T47D (cell line): ENCODE results near the gene TAL1.
"Not testable (repeated sequence)": the region's sequence is repeated elsewhere in the genome, so short reads cannot be mapped to it uniquely, and the experiment has no call there.

Experiments
- DNase-seq, 2 experiments: peaks; one replicate each; pipeline versions ENCODE4 v3.0.0 to v3.0.0-alpha.2; 2011 to 2012; ENCODE audit warnings: low read depth in 1 of 2, low spot score in 1 of 2
- JUND ChIP-seq: IDR thresholded peaks from 2 replicates; pipeline ENCODE4 v1.6.1; 2012; ENCODE audit warnings: low read depth
- in situ Hi-C: cut with HindIII; loops from 2 replicates; pipeline ENCODE4 v1.10.0; 2016; ENCODE audit warnings: low sequenced_read_pairs, low pct_unique_long_range_greater_than_20kb

Gene TAL1

DNA sequence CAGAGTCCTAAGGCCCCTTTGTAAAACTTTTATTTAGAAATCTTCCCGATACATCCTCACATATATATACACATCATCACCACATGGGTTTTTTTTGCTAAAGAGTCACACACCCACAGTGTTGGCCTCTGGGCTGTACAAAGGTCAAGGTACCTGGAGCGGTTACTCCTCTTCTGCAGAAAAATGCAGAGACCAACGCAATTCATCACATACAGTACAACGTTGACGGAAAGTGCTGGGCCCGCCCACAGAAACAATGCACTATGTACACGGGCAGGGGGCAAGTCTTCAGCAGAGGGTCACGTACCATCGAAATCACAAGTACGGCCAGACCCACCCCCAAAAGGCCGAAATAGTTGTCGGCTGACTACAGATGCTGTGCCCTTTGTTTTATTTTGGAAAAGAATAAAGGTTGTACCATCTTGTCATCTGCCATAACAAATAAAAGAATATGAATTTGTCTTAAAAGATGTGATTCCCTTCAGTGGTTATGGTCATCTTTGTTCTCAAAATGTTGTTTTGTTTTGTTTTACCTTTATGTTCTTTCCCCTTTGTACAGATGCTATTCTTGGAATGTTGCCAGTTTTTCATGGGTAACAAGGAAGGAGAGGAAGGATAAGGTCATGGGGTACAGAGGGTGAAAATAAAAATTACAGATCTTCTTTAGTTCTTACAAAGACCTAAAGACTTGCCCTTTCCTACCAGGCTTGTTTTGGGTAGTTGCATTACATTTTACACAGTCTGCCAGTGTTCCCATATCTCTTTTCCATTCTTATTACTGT lies 15.6 kb downstream of the TAL1 start:
- no peak for TF ChIP-seq JUND
- in situ Hi-C loops: no loop called here
- DNase-seq: no peak

DNA sequence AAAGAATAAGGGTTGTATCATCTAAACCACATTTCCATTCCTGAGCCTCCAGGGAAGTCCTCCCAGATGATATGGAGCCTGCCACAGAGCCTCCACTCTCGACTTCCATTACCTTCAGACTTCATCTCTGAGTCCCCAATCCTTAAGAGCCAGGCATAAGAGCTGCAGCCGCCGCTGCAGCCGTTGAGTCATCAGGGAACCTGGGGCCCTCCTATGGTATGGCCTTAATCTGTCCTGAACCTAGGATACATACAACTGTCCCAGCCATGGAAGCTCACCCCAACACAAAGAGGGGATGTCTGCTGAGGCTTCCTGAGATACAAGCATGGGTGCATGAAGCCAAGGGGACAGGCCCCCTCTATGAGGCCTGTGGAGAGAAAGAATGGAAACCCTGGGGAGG lies 16.3 kb downstream of the TAL1 start:
- no peak for DNase-seq
- in situ Hi-C loops: no loop called here
- TF ChIP-seq JUND: no peak

DNA sequence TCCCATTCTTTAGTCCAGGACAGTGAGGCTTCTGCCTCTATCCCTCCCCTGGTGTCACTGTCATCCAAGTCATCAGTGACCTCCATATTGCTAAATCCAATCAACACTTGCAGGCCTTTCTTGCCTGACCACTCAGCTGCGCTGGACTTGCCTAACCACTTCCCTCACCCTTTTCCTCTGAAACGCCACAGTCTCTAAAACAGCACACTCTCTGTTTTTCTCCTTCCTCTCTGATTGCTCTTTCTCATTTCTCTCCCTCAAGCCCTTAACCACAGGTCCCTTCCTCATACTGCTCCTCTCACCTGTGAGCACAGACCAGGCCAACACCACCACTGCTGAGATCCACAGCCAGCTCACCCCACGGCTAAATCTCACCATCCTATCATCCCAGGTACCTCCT lies 17.5 kb downstream of the TAL1 start:
- no peak for TF ChIP-seq JUND

DNA sequence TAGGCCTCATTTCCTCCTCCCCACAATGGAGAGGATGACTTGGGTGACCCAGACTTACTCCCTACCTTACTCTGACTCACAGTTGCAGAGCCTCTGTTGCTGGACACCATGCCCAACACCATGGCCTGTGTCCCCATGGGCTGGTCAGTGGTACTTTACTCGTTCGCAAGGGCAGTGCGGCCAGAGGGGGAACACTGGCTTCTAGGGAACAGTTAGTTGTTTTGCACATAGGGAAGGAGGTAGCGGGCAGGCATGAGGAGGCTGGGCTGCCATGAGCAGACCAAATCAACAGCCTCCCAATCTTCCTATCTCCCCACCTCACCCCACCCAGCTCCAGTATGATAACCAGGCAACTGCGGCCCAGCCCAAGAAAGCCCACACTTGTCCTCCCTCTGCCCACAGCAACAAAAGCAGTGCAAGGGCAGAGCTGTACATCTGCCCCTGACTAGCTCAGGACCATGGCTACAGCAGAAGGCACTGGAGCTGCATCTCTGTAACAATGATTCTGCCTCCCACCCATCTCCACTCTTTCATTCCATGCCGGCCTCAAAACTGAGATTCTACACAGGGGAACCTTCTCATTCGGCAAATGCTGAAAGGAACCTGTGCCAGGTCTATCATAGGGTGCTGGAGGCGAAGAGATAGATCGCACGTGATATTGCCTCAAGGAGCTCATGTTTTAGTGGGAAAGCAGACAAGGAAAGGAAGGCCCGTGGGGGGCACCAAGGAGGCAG lies 18.6 kb downstream of the TAL1 start:
- DNase-seq: no peak
- in situ Hi-C loops: no loop called here
- TF ChIP-seq JUND: no peak

More for the DNA sequence above, 17.5 kb downstream of the TAL1 start:
- DNase-seq: no peak
- in situ Hi-C loops: no loop called here

DNA sequence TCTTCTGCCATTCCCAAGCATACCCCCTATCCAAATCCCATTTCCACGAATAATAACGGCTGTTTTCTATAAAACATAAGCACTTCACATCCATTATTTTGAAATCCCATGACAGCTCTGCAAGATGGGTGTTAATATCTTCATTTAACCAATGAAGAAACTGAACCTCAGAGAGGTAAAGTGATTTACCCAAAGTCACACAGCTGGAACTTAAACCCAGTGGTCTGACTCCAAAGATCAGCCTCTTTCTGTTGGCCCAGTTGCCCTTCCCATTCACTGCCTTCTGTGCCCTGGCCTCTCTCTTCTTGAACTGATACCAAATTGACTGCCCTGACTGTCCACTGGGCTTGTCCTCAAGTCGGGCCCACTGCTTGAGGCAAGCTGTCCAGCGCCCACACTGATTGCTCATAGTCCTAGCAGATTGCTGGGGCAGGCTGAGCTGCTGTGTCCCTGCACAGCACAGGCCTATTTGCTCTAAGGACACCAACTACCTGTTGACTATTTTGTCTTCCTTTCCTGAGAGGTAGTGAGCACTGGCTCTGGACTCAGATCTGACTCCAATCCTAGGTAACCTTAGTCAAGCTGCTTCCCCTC lies 19.3 kb downstream of the TAL1 start:
- no peak for TF ChIP-seq JUND
- in situ Hi-C loops: no loop called here
- DNase-seq: no peak

DNA sequence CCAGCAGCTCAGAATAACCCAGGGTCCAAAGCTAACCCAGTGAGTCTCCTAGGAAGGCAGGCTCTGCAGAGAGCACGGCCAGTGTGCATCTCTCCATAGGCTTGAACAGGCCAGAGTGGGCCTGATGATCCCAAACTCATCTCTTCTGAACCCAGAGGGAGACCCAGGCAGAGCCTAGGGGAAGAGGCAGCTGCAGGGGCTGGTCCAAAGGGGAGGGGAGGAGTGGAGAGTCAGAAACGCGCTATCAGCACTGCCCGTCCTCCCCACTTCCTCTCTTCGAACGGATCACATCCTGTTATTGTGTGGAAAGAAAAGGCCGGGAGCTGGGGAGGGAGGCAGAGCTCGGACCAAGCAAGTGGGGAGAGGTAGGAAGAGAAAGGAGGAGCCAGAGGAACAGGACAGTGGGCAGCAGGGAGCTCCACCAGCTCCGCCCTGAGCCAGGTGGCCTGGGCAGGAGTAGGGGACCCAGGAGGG lies 20.2 kb downstream of the TAL1 start:
- in situ Hi-C loops: no loop called here
- no peak for DNase-seq
- no peak for TF ChIP-seq JUND

DNA sequence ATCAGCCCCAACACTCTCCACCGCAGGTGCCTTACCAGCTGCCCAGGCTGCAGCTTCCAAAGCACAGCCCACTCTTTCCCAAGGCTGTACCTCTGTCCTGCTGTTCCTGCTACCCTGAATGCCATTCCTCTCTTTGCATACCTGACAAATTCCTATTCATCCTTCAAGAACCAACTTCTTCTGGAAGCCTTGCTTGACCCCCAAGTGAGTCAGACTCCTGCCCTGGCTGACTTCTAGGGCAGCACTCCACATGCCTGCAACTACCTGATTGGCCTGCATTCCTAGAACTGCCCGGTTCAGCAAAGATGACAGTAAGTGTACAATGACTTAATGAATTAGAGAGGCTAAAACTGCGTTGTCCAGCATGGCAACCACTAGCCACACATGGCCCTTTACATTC lies 21.4 kb downstream of the TAL1 start:
- TF ChIP-seq JUND: no peak
- in situ Hi-C loops: no loop called here
- no peak for DNase-seq

DNA sequence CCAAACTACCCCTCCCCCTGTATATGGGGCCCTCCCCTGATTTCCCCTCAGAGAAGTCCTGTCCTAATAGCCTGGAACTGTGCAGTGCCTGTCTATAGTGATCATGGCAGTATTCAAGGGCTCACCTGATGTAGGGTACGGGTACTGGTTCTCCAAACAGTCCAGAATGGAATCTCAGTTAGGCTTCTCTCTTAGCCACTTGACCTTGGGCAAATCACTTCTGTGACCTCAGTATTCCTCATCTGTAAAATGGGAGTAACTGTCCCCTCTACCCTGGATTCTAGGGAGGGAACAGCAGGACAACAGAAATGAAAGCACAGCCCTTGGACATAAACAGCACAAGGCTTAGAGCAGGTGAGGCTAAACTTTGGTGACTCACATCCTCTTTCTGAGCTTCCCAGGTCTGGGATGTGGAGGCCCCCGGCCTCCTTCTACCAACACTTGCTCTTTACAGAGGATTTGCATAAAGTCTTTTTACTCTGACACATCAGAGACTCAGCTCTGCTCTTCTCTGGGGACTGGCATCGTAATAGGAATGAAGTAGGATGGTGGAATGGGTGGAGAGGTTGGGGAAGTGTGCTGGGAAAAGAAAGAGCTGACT lies 22.2 kb downstream of the TAL1 start:
- in situ Hi-C loops: no loop called here
- DNase-seq: no peak
- no peak for TF ChIP-seq JUND

DNA sequence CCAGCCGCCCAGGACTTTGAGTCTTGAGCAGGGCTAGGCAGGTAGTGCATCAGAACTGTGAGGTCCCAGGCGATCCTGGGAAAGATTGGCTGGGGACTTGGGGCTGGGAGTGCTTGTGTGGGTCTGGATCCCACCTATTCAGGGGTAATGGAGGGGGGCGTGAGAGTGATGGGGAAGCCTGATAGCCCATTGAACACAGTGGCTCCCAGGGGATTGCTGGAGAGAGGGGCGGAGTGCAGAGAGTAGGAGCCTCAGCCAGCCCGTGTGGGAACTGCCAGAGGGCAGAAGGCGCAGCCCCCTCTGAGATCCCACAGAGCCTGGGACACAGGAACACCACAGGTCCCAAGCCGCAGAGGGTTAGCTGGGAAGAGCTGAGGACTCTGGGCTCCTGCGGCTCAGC lies 22.9 kb downstream of the TAL1 start:
- in situ Hi-C loops: no loop called here
- TF ChIP-seq JUND: no peak
- DNase-seq: no peak

DNA sequence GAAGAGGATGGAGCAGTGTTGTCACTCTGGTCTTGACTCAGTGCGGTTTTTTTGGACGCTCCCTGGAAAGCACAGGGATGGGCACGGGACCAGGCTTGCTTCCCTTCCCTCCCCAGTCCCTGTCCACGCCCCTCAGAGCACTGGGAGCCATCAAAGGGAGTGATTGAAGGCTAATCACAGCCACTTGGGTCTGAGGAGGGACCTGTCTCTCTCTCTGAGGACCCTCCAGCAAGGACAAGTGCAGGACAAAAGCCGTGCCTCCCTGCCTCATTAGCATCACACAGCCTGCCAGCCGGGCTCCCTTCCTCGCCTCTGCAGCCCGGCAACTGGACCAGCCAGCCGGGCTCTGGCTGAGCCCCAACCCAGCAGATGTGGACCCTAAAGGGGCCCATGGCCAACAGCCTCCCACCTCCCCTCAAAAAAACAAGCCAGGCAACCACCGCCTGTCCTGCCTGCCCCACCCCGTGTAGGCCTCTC lies 23.6 kb downstream of the TAL1 start:
- no peak for DNase-seq
- in situ Hi-C loops: no loop called here
- no peak for TF ChIP-seq JUND

DNA sequence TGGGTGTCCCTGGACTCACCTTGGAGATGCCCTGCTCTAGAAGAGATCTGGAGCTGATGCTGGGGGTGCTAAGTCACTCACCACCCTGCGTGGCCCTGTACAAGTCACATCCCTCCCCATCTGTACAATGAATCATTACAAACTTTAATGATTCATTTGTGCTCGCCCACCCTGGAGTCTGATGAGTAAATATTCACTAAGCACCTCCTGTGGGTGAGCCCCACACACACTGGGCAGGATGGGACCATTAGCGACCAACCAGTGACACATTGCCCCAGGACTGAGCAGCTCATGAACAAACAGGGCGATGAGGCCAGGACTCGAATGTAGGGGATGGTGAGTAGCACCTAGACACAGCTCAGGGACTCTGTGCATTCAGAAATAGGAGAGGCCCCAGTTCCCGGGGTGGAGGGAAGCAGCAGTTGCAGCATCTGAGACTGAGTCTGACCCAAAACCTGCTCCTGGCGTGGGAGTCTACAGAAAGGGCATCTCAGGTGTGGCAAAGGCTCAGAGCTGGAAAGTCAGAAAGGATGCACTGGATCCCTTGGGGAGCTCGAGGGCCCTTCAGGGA lies 24.1 kb downstream of the TAL1 start:
- in situ Hi-C loops: no loop called here
- TF ChIP-seq JUND: no peak
- DNase-seq: no peak

DNA sequence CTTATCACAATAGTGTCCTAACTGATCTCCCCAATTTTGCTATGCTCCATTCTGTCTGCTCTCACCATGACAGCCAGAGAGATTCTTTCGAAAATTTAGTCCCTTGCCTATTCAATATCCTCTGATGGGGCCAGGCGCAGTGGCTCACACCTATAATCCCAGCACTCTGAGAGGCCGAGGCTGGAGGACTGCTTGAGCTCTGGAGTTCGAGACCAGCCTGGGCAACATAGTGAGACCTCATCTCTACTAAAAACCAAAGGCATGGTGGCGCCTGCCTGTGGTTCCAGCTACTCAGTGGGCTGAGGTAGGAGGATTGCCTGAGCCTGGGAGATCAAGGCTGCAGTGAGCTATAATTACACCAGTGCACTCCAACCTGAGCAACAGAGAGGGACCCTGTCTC lies 26.1 kb downstream of the TAL1 start:
- TF ChIP-seq JUND: no peak
- in situ Hi-C loops: no loop called here
- DNase-seq: no peak

DNA sequence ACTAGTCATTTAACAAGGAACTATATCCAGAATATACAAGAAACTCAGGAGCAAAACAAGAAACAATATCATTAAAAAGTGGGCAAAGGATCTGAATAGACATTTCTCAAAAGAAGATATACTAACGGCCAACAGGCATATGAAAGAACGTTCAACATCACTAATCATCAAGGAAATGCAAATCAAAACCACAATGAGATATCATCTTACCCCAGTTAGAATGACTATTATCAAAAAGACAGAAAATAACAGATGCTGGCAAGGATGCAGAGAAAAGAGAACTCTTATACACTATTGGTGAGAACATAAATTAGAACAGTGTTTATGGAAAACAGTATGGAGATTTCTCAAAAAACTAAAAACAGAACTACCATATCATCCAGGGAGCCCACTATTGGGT lies 28.5 kb downstream of the TAL1 start:
- in situ Hi-C loops, DNase-seq: not testable (repeated sequence)
